KMS-11 (cell line): ENCODE results near the gene SLC51A.

ENCODE experiments used
- H2AFZ ChIP-seq: fragments of 200-600 bp; sonication (generic); 2 replicates; pipeline ENCODE4 v1.6.1; 2016; ENCODE audit warnings: antibody characterized with exemption, mixed run types, low read depth
- H3K27ac ChIP-seq: fragments of 200-600 bp; sonication (generic); 2 replicates; pipeline ENCODE4 v1.6.1; 2016; ENCODE audit warnings: mild to moderate bottlenecking, mixed run types
- H3K27me3 ChIP-seq: fragments of 200-600 bp; sonication (generic); 2 replicates; pipeline ENCODE4 v1.6.1; 2017; ENCODE audit warnings: mild to moderate bottlenecking, low read depth, mixed run types, moderate library complexity; ENCODE audit not compliant: insufficient read depth
- H3K36me3 ChIP-seq: fragments of 200-600 bp; sonication (generic); 2 replicates; pipeline ENCODE4 v1.6.1; 2017; ENCODE audit warnings: mild to moderate bottlenecking, mixed run types; ENCODE audit not compliant: insufficient read depth
- H3K4me1 ChIP-seq: fragments of 200-600 bp; sonication (generic); 2 replicates; pipeline ENCODE4 v1.6.1; 2016; ENCODE audit warnings: mild to moderate bottlenecking, low read depth, mixed run types; ENCODE audit not compliant: poor library complexity, severe bottlenecking
- H3K4me2 ChIP-seq: fragments of 200-600 bp; sonication (generic); 2 replicates; pipeline ENCODE4 v1.7.0; 2016; ENCODE audit warnings: mild to moderate bottlenecking, mixed run types
- H3K4me3 ChIP-seq: fragments of 200-600 bp; sonication (generic); IDR thresholded peaks from 2 replicates; pipeline ENCODE4 v1.6.1; 2017; ENCODE audit warnings: low read depth, low read length, mixed read lengths; ENCODE audit not compliant: insufficient read depth
- H3K79me2 ChIP-seq: fragments of 200-600 bp; sonication (generic); 2 replicates; pipeline ENCODE4 v1.6.1; 2016; ENCODE audit warnings: low read depth, mixed run types; ENCODE audit not compliant: insufficient read depth
- H3K9ac ChIP-seq: fragments of 200-600 bp; sonication (generic); 2 replicates; pipeline ENCODE4 v1.6.1; 2016; ENCODE audit warnings: mild to moderate bottlenecking, mixed run types
- H4K20me1 ChIP-seq: fragments of 200-600 bp; sonication (generic); 2 replicates; pipeline ENCODE4 v1.6.1; 2016; ENCODE audit warnings: mild to moderate bottlenecking, mixed run types; ENCODE audit not compliant: insufficient read depth
- TF ChIP-seq, protein P1 (sequence below): fragments of 200-600 bp; sonication (generic); conservative IDR thresholded peaks from 2 replicates; pipeline ENCODE4 v1.6.1; 2017; ENCODE audit warnings: low read depth, mild to moderate bottlenecking, antibody characterized with exemption, low read length, moderate library complexity, mixed read lengths

SLC51A gene

DNA sequence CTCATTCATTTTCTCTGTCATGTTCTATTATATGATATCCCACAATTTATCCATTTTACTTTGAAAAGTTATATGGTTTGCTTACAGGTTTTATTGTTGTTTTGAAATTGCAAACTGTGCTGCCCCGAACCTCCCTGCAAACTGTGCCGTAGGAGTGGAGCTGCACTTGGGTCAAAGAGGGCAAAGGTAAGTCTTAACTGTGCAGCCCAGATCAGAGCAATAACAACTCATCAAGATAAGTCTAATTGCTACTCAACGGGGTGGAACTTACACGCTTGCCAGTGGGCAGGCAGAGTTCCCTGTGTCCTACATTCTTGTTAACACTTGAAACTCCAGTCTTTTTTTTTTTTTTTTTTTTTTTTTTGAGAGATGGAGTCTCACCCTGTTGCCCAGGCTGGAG lies 38.4 kb upstream of the SLC51A start:
- H3K27ac ChIP-seq: no peak overlapping the region
- peaks cover 21% of the 10 kb centered on the region for H3K4me1 ChIP-seq
- no peak overlapping the region for H3K9ac ChIP-seq
- no peak overlapping the region for H3K4me2 ChIP-seq
- H4K20me1 ChIP-seq: no peaks in the 10 kb centered on the region
- no peak overlapping the region for H3K4me3 ChIP-seq
- no peaks in the 10 kb centered on the region for H3K36me3 ChIP-seq
- TF ChIP-seq, protein P1, sequence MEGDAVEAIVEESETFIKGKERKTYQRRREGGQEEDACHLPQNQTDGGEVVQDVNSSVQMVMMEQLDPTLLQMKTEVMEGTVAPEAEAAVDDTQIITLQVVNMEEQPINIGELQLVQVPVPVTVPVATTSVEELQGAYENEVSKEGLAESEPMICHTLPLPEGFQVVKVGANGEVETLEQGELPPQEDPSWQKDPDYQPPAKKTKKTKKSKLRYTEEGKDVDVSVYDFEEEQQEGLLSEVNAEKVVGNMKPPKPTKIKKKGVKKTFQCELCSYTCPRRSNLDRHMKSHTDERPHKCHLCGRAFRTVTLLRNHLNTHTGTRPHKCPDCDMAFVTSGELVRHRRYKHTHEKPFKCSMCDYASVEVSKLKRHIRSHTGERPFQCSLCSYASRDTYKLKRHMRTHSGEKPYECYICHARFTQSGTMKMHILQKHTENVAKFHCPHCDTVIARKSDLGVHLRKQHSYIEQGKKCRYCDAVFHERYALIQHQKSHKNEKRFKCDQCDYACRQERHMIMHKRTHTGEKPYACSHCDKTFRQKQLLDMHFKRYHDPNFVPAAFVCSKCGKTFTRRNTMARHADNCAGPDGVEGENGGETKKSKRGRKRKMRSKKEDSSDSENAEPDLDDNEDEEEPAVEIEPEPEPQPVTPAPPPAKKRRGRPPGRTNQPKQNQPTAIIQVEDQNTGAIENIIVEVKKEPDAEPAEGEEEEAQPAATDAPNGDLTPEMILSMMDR: no peak
- H2AFZ ChIP-seq: no peak overlapping the region
- no peaks in the 10 kb centered on the region for H3K27me3 ChIP-seq
- no peaks in the 10 kb centered on the region for H3K79me2 ChIP-seq

DNA sequence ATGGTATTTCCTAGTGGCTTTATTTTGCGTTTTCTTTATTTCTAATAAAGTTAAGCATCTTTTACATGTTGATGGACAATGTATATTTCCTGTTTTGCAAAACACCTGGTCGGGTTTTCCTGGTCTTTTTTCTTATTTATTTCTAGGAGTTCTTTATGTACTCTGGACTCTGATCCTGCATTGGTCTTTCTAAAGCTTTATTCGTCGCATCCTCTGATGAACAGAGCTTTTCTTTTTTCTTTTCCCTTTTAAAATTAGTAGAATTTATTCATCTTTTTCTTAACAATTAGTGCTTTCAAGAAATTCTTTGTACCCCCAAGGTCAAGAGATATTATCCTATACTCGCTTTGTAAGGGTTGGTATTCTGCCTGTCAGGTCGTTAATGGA lies 37.3 kb upstream of the SLC51A start:
- no peaks in the 10 kb centered on the region for H3K79me2 ChIP-seq
- H3K4me1 ChIP-seq: peaks cover 31% of the 10 kb centered on the region
- no peaks in the 10 kb centered on the region for H3K36me3 ChIP-seq
- no peak overlapping the region for H3K9ac ChIP-seq
- no peak overlapping the region for H3K27ac ChIP-seq
- TF ChIP-seq, protein P1: no peak
- H3K27me3 ChIP-seq: no peaks in the 10 kb centered on the region
- H2AFZ ChIP-seq: no peak overlapping the region
- no peak overlapping the region for H3K4me2 ChIP-seq
- no peak overlapping the region for H3K4me3 ChIP-seq
- no peaks in the 10 kb centered on the region for H4K20me1 ChIP-seq

DNA sequence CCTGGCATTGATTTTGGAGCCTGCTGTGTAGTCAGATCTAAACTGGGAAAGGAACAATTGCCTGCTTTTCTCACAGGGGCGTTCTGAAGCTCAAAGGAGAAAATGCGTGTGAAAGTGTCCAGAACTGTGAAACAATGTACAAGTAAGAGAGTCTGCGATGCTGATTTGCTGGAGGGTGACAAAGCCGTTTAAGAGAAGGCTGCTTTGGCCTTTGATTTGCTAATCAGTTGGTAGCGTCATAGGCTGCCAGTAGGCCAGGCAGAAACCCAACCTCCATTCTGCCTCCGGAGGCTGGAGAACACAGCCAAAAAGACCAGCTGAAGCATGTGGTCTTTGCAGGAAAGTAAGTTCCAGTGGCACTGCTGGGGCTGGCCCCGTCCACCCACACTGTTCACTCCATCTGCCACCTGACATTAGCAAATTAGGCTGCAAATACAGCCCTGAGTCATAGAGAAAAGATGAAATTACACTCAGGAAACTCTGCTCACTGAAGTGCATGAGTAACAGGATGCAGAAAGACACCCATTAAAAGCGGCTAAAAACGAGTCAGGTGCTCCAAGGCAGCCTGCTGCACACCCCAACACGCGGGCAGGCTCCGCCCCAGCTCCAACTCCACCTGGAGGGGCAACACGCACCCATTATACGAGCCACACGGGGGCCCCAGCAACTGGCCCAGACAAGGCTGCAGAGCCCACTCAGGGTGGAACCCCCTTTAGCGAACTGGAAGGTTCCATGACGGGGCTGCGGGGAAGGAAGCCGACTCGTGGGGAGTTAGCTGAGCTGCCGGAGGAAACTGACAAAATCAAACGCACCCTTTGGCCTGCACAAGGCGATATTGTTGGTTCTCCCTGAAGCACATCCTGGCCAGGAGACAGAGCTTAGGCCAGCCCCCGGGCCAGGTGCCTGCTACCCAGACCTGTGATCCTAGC lies 36.7 kb upstream of the SLC51A start:
- TF ChIP-seq, protein P1: no peak
- H3K27me3 ChIP-seq: no peaks in the 10 kb centered on the region
- H3K9ac ChIP-seq: no peak overlapping the region
- no peaks in the 10 kb centered on the region for H3K36me3 ChIP-seq
- no peak overlapping the region for H3K4me2 ChIP-seq
- no peaks in the 10 kb centered on the region for H3K79me2 ChIP-seq
- no peaks in the 10 kb centered on the region for H4K20me1 ChIP-seq
- no peak overlapping the region for H3K4me3 ChIP-seq
- no peak overlapping the region for H3K27ac ChIP-seq
- peaks cover 32% of the 10 kb centered on the region for H3K4me1 ChIP-seq
- H2AFZ ChIP-seq: no peak overlapping the region

DNA sequence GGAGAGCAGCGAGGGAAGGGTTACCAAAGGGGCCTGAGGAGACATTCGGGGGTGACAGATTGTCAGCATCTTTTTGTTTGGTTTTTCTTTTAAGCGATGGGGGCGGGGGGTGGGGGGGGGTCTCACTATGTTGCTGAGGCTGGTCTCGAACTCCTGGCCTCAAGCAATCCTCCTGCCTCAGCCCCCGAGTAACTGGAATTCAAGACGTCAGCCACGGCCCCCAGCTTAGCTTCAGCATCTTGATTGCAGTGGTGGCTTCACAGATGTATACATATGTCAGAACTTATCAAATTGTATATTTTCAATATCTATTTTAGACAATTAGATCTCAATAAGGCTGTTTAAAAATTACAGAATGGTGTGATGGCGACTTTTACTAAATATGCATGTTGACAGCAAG lies 36.0 kb upstream of the SLC51A start:
- Histone ChIP-seq H3K4me1 (peaks cover 32% of the 10 kb centered on the region), H3K4me3 (no peak overlapping the region), H3K9ac (no peak overlapping the region), H3K27ac (no peak overlapping the region), H3K27me3 (no peaks in the 10 kb centered on the region), H3K79me2 (no peaks in the 10 kb centered on the region), H3K36me3 (no peaks in the 10 kb centered on the region), H2AFZ (no peak overlapping the region), H4K20me1 (no peaks in the 10 kb centered on the region), H3K4me2 (no peak overlapping the region)
- TF ChIP-seq, protein P1: no peak
